Measurements from ENCODE around the gene SPATA13. TPM values are rescaled to one million over a fixed set of nuclear protein-coding genes. Genes with fewer than 3 reads are reported as not detected.

The SPATA13 gene
- total and polyA plus RNA-seq, 2 donors (not counting 1 experiment from before 2014, with no cell fraction given): 5.7 to 8.3 TPM

GRCh38 chr13:24241336-24241735 lies 80.8 kb downstream of the SPATA13 start:
- no peak overlapping the region for H3K4me3 Mint-ChIP-seq
- no peak for TF ChIP-seq CTCF (IDR thresholded peaks at IDR 0.05)
- no peak overlapping the region for H3K27ac ChIP-seq (ENCODE audit: low read length in 2 of 2)
- ChIA-PET POLR2A (no interaction called here), CTCF (interaction anchor here (0.8 kb wide), 1 partner anchor 23 kb away, joined by 4 read pairs; no protein-coding TSS in a partner anchor)
- H3K4me2 ChIP-seq (replicated peaks; ENCODE audit: low read depth, low read length, poor library complexity, severe bottlenecking): no peak overlapping the region
- no peaks in the 10 kb centered on the region for H4K20me1 ChIP-seq (ENCODE audit: control insufficient read depth, insufficient read depth, low read length, poor library complexity, severe bottlenecking)
- no peaks in the 10 kb centered on the region for H3K9me3 Mint-ChIP-seq (ENCODE audit: insufficient read depth)
- WGBS (ENCODE audit: insufficient coverage): 95% methylated on average over 10 of the region's 10 CpGs
- no peak overlapping the region for H2AFZ ChIP-seq (ENCODE audit: insufficient read depth, low read depth, low read length, poor library complexity, severe bottlenecking)
- no peak overlapping the region for H3K4me3 ChIP-seq (ENCODE audit: control extremely low read depth in 1 of 5, extremely low read depth in 1 of 5, insufficient read depth in 1 of 5, low read depth in 2 of 5, low read length in 4 of 5)
- no peak overlapping the region for H3K27ac Mint-ChIP-seq
- no peaks in the 10 kb centered on the region for H3K4me1 Mint-ChIP-seq
- no peaks in the 10 kb centered on the region for H3K27me3 Mint-ChIP-seq
- no peaks in the 10 kb centered on the region for H3K4me1 ChIP-seq (ENCODE audit: control insufficient read depth in 2 of 2, insufficient read depth in 2 of 2, low read length in 2 of 2)
- DNase-seq (no peak), ATAC-seq (ENCODE audit: low read depth) (no peak)
- no peak overlapping the region for H3K9ac ChIP-seq (ENCODE audit: low read length)
- intact Hi-C loops (cut with micrococcal nuclease): no loop called here
- no peaks in the 10 kb centered on the region for H3K79me2 ChIP-seq (ENCODE audit: control insufficient read depth, insufficient read depth, low read length)
- no peaks in the 10 kb centered on the region for H3K9me3 ChIP-seq (ENCODE audit: control extremely low read depth in 1 of 3, control insufficient read depth in 2 of 3, insufficient read depth in 1 of 3, low read length in 2 of 3)
- no peaks in the 10 kb centered on the region for H3K36me3 ChIP-seq (replicated peaks in 1 of 2; ENCODE audit: control extremely low read depth in 1 of 2, control insufficient read depth in 1 of 2, extremely low read depth in 1 of 2, insufficient read depth in 2 of 2, low read length in 1 of 2)
- H3K27me3 ChIP-seq (replicated peaks in 1 of 4; ENCODE audit: control extremely low read depth in 1 of 4, control insufficient read depth in 3 of 4, insufficient read depth in 4 of 4, low read length in 3 of 4): no peaks in the 10 kb centered on the region

- Mint-ChIP-seq H3K4me1 (no peaks in the 10 kb centered on the region), H3K27me3 (no peaks in the 10 kb centered on the region), H3K9me3 (ENCODE audit: insufficient read depth) (no peaks in the 10 kb centered on the region), H3K4me3 (no peak overlapping the region), H3K27ac (no peak overlapping the region)
- Histone ChIP-seq H3K4me1 (ENCODE audit: control insufficient read depth in 2 of 2, insufficient read depth in 2 of 2, low read length in 2 of 2) (no peaks in the 10 kb centered on the region), H3K36me3 (replicated peaks in 1 of 2; ENCODE audit: control extremely low read depth in 1 of 2, control insufficient read depth in 1 of 2, extremely low read depth in 1 of 2, insufficient read depth in 2 of 2, low read length in 1 of 2) (no peaks in the 10 kb centered on the region), H3K4me2 (replicated peaks; ENCODE audit: low read depth, low read length, poor library complexity, severe bottlenecking) (no peak overlapping the region), H3K9ac (ENCODE audit: low read length) (no peak overlapping the region), H3K4me3 (ENCODE audit: control extremely low read depth in 1 of 5, extremely low read depth in 1 of 5, insufficient read depth in 1 of 5, low read depth in 2 of 5, low read length in 4 of 5) (no peak overlapping the region), H3K9me3 (ENCODE audit: control extremely low read depth in 1 of 3, control insufficient read depth in 2 of 3, insufficient read depth in 1 of 3, low read length in 2 of 3) (no peaks in the 10 kb centered on the region), H3K79me2 (ENCODE audit: control insufficient read depth, insufficient read depth, low read length) (no peaks in the 10 kb centered on the region), H4K20me1 (ENCODE audit: control insufficient read depth, insufficient read depth, low read length, poor library complexity, severe bottlenecking) (no peaks in the 10 kb centered on the region), H3K27ac (ENCODE audit: low read length in 2 of 2) (no peak overlapping the region), H3K27me3 (replicated peaks in 1 of 4; ENCODE audit: control extremely low read depth in 1 of 4, control insufficient read depth in 3 of 4, insufficient read depth in 4 of 4, low read length in 3 of 4) (no peaks in the 10 kb centered on the region), H2AFZ (ENCODE audit: insufficient read depth, low read depth, low read length, poor library complexity, severe bottlenecking) (no peak overlapping the region)
- ATAC-seq (ENCODE audit: low read depth): no peak
- intact Hi-C loops (cut with micrococcal nuclease): no loop called here
- ChIA-PET POLR2A (no interaction called here), CTCF (no interaction called here)
- no peak for TF ChIP-seq CTCF (IDR thresholded peaks at IDR 0.05)
- no peak for TF ChIP-seq EZH2 (IDR thresholded peaks at IDR 0.05; ENCODE audit: borderline replicate concordance, insufficient read depth, low read depth, low read length, poor library complexity, severe bottlenecking)
- WGBS (ENCODE audit: insufficient coverage): 100% methylated on average over 1 of the region's 5 CpGs
- DNase-seq: no peak
These were observed 81.6 kb downstream of the SPATA13 start for GRCh38 chr13:24242100-24242499.

All from B cell (primary cell).